Esophagus muscularis mucosa (tissue), 3 donors: ENCODE data around the gene PSMB3.

Source experiments
- CTCF ChIP-seq, 3 experiments: fragments of 200-600 bp in 2 of 3; fragments of 450-650 bp in 1 of 3; sonication (generic) in 2 of 3; IDR thresholded peaks; one replicate each; pipeline ENCODE4 v1.5.1; 2017 to 2019; ENCODE audit warnings: antibody characterized with exemption in 3 of 3, mild to moderate bottlenecking in 2 of 3, moderate library complexity in 1 of 3
- EP300 ChIP-seq: sonication (generic); formaldehyde crosslinking; IDR thresholded peaks from one replicate; pipeline ENCODE4 v1.6.1; 2017; ENCODE audit warnings: antibody characterized with exemption

- no peak for TF ChIP-seq EP300
- TF ChIP-seq CTCF (IDR thresholded peaks at IDR 0.05) = no peak
These were observed 39.0 kb upstream of the PSMB3 start for GRCh38 chr17:38713456-38714075.
